Measurements from ENCODE around the gene TGM1. TPM values are rescaled to one million over a fixed set of nuclear protein-coding genes. Genes with fewer than 3 reads are reported as not detected.

TGM1 gene
- total RNA-seq, 2 donors from 2014 or later: 0.40 to 3.9 TPM

GRCh38 chr14:24268225-24268624, 5.2 kb upstream of the TGM1 start:
- Histone ChIP-seq H3K4me1 (no peaks in the 10 kb centered on the region), H3K27ac (no peak overlapping the region), H3K9me3 (no peaks in the 10 kb centered on the region), H3K36me3 (peaks cover 7% of the 10 kb centered on the region), H3K27me3 (no peaks in the 10 kb centered on the region), H3K4me3 (no peak overlapping the region), H3K9ac (ENCODE audit: low read depth in 2 of 2, low read length in 2 of 2) (no peak overlapping the region)
- DNase-seq: no peak
- TF ChIP-seq CTCF (IDR thresholded peaks at IDR 0.05): no peak
- intact Hi-C loops (cut with DNase I): no loop called here

DNA sequence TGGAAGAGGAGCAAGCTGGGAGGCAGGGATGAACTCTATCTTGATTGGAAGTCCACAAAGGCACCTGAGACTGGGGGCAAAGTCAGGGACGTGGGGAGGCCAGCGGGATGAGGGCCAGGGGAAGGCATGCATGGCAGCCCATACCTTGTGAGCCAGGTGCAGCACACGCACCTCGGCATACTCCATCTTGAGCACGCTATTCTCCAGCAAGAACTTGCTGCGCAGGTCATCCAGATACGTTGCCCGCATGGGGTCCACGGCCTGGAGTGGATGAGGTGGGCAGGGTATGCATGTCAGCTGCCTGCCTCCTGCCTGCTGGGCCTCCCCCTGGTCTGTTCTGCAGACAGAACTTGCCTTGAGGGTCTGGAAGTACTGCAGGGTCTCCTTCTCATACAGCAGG, 4.5 kb upstream of the TGM1 start:
- H3K9me3 ChIP-seq: no peaks in the 10 kb centered on the region
- H3K27ac ChIP-seq: no peak overlapping the region
- H3K4me1 ChIP-seq: no peaks in the 10 kb centered on the region
- TF ChIP-seq CTCF (IDR thresholded peaks at IDR 0.05): no peak
- intact Hi-C loops (cut with DNase I): no loop called here
- H3K36me3 ChIP-seq: peaks cover 7% of the 10 kb centered on the region
- H3K9ac ChIP-seq (ENCODE audit: low read depth in 2 of 2, low read length in 2 of 2): no peak overlapping the region
- DNase-seq: no peak
- H3K27me3 ChIP-seq: no peaks in the 10 kb centered on the region
- no peak overlapping the region for H3K4me3 ChIP-seq

DNA sequence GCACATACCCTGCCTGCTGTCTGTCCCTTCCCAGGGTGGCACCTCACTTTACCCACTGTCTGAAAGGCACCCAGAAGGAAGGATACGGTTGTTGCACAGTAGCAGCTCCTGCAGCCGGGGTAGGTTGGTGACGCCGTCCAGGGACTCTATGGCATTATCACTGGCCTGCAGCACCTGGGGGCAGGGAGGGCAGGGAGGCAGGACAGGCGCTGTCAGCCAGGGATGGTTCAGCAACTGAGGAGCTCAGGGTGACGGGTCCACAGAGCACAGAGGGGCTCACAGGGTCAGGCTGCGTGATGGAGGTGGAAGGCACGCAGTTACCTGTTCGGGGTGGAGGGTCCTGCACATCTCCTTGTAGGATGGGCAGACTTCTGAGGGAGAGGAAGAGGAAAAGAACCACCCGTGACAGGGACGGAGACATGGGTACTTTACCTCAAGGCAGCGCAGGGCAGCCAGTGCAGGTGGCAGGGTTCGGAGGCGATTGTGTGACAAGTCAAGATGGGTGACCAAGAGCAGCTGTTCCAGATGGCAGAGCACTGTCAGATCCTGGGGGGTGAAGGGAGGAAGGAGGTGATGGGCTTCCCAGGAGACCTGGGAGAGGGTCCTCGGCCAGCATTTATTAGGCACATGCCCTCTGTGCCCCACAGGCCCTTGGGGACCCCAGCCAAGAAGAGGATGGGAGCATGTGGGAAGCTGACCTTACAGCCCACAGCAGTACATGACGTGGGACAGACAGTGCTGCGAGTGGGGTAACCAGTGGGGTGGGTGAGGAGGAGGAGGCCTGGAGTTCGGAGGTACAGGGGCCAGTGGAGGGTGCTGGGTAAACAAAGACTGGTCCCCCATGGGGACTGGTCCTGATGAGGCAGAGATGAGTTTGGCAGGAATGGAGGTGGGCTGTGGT, 3.6 kb upstream of the TGM1 start:
- no peak for DNase-seq
- H3K27me3 ChIP-seq: no peaks in the 10 kb centered on the region
- H3K4me3 ChIP-seq: no peak overlapping the region
- no peak overlapping the region for H3K9ac ChIP-seq (ENCODE audit: low read depth in 2 of 2, low read length in 2 of 2)
- no peaks in the 10 kb centered on the region for H3K9me3 ChIP-seq
- no peak overlapping the region for H3K27ac ChIP-seq
- H3K36me3 ChIP-seq: peaks cover 7% of the 10 kb centered on the region
- H3K4me1 ChIP-seq: no peaks in the 10 kb centered on the region
- no peak for TF ChIP-seq CTCF (IDR thresholded peaks at IDR 0.05)
- intact Hi-C loops (cut with DNase I): no loop called here

- Histone ChIP-seq H3K9me3 (no peaks in the 10 kb centered on the region), H3K36me3 (peaks cover 7% of the 10 kb centered on the region), H3K9ac (ENCODE audit: low read depth in 2 of 2, low read length in 2 of 2) (no peak overlapping the region), H3K4me3 (no peak overlapping the region), H3K4me1 (no peaks in the 10 kb centered on the region), H3K27ac (no peak overlapping the region), H3K27me3 (no peaks in the 10 kb centered on the region)
- intact Hi-C loops (cut with DNase I): no loop called here
- TF ChIP-seq CTCF (IDR thresholded peaks at IDR 0.05): no peak
- DNase-seq: no peak
Observed at GRCh38 chr14:24264298-24264697, 1.3 kb upstream of the TGM1 start.

DNA sequence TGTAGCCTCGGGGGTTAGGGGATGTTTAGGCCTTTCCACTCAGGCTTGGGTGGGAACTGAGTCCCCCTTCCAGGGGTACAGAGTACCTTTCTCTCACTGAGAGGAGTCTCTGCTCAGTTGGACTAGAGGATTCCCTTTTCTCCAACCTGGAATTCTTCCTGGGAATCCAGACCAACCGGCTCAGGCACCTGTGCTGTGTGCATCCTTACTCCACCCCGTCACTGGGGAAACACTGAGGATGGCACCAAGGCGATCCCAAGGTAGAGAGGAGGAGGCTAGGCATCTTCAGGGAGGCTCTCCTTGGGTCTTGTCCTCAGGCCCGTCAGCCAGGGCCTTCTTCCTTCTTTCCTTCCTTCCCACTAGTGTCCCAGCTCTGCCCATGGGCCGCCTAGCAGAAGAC, 871 bp upstream of the TGM1 start:
- intact Hi-C loops (cut with DNase I): no loop called here
- Histone ChIP-seq H3K36me3 (peaks cover 7% of the 10 kb centered on the region), H3K4me3 (no peak overlapping the region), H3K27me3 (no peaks in the 10 kb centered on the region), H3K9me3 (no peaks in the 10 kb centered on the region), H3K27ac (no peak overlapping the region), H3K4me1 (no peaks in the 10 kb centered on the region), H3K9ac (ENCODE audit: low read depth in 2 of 2, low read length in 2 of 2) (no peak overlapping the region)
- DNase-seq: no peak
- no peak for TF ChIP-seq CTCF (IDR thresholded peaks at IDR 0.05)
